ENCODE results near the gene CDK1. TPM values are rescaled to one million over a fixed set of nuclear protein-coding genes. Genes with fewer than 3 reads are reported as not detected.

The CDK1 gene
- total and polyA plus RNA-seq, 10 of the 15 experiments (the other 5 are each of a cell fraction or from before 2014, with no cell fraction given), result 81.5 to 361 (median 133) TPM

- intact Hi-C loops (cut with micrococcal nuclease; ENCODE audit: unreplicated experiment) (no loop called here), in situ Hi-C loops (cut with MboI) (no loop called here)
- RAD21 ChIA-PET (ENCODE audit: unreplicated experiment), result no interaction called here
- DNase-seq (ENCODE audit: low read depth, low spot score), result no peak
- WGBS (ENCODE audit: insufficient coverage, insufficient replicate concordance, low lambda C conversion rate, missing lambda C conversion rate), result 42% methylated on average over 3 of the region's 3 CpGs
- Histone ChIP-seq H4K20me1 (ENCODE audit: control insufficient read depth, insufficient read depth) (no peaks in the 10 kb centered on the region), H2AFZ (ENCODE audit: control insufficient read depth, low read depth, low read length) (no peak overlapping the region), H3K9ac (ENCODE audit: control insufficient read depth, insufficient read depth, low read length) (no peak overlapping the region), H3K27ac (ENCODE audit: control insufficient read depth, insufficient read depth) (no peak overlapping the region), H3K4me2 (ENCODE audit: control insufficient read depth, insufficient read depth) (no peak overlapping the region), H3K27me3 (replicated peaks in 1 of 2; ENCODE audit: control insufficient read depth in 2 of 2, insufficient read depth in 2 of 2, low read length in 1 of 2) (no peaks in the 10 kb centered on the region), H3K4me1 (ENCODE audit: control insufficient read depth, insufficient read depth, low read length) (no peaks in the 10 kb centered on the region), H3K36me3 (ENCODE audit: control insufficient read depth in 2 of 2, insufficient read depth in 2 of 2, low read length in 1 of 2) (peaks cover 0 to 1% of the 10 kb centered on the region in 2 experiments; a peak in 3 of 4 replicates), H3K9me3 (replicated peaks; ENCODE audit: control insufficient read depth, insufficient read depth, low read length) (no peaks in the 10 kb centered on the region), H3K79me2 (ENCODE audit: control insufficient read depth, insufficient read depth, low read length) (no peaks in the 10 kb centered on the region), H3K4me3 (no peak overlapping the region)
- CTCF ChIA-PET, result interaction anchor here (1.3 kb wide), 1 partner anchor 30 kb away, joined by 4 read pairs; no protein-coding TSS in a partner anchor
- no peak for FAIRE-seq
- SMC1A ChIA-PET (ENCODE audit: uncharacterized antibody, unreplicated experiment), result interaction anchor here (0.9 to 7.0 kb wide), 2 partner anchors 13 to 167 kb away, joined by 3 to 43 read pairs; no protein-coding TSS in a partner anchor
- POLR2A ChIA-PET, result no interaction called here
- no TSS peak for BruUV-seq (replicated peaks)
- no peak for ATAC-seq
- TF ChIP-seq MAX (IDR thresholded peaks at IDR 0.05; ENCODE audit: low read depth, low read length) (no peak), MEF2B (IDR thresholded peaks at IDR 0.05; ENCODE audit: partially characterized antibody, poor library complexity, severe bottlenecking) (no peak), EED (IDR thresholded peaks at IDR 0.05; ENCODE audit: low read depth) (no peak), SUPT20H (IDR thresholded peaks at IDR 0.05; ENCODE audit: borderline replicate concordance, control insufficient read depth, low read depth, low read length) (no peak), FOXM1 (IDR thresholded peaks at IDR 0.05; ENCODE audit: low read depth, low read length) (no peak), ETV6 (conservative IDR thresholded peaks at IDR 0.05 in 1 of 2, IDR thresholded peaks at IDR 0.05 in 1 of 2; ENCODE audit: borderline replicate concordance in 1 of 2, low read depth in 1 of 2) (no peak), POLR2AphosphoS5 (IDR thresholded peaks at IDR 0.05; ENCODE audit: low read length) (no peak), ESRRA (IDR thresholded peaks at IDR 0.05; ENCODE audit: low read length) (no peak), PAX5 (IDR thresholded peaks at IDR 0.05; ENCODE audit: borderline replicate concordance, low read depth, low read length) (no peak), TBL1XR1 (IDR thresholded peaks at IDR 0.05; ENCODE audit: low read depth, low read length) (no peak), ZNF207 (IDR thresholded peaks at IDR 0.05; ENCODE audit: borderline replicate concordance) (no peak), ZNF24 (IDR thresholded peaks at IDR 0.05) (no peak), RAD21 (IDR thresholded peaks at IDR 0.05; ENCODE audit: insufficient read depth, low read depth, low read length) (no peak), ZNF592 (IDR thresholded peaks at IDR 0.05) (no peak)
Observed at GRCh38 chr10:60798031-60798430, 19.8 kb downstream of the CDK1 start.

Data from GM12878 (cell line).